BJ (cell line): ENCODE measurements around the gene ARHGEF4. TPM values are rescaled to one million over a fixed set of nuclear protein-coding genes. Genes with fewer than 3 reads are reported as not detected.
"Not testable (repeated sequence)": the region's sequence is repeated elsewhere in the genome, so short reads cannot be mapped to it uniquely, and the experiment has no call there.

Experiments used
- CTCF ChIA-PET: fragments of 350-600 bp; formaldehyde crosslinking; extraction: SDS; loops from one replicate; lab custom pipeline; 2021; ENCODE audit warnings: antibody characterized with exemption, inconsistent platforms; lab: Yijun Ruan, JAX
- POLR2A ChIA-PET: fragments of 300-600 bp; sonication (Branson Sonifier 250); formaldehyde crosslinking; extraction: SDS; loops from one replicate; lab custom pipeline; 2021; ENCODE audit warnings: antibody characterized with exemption; lab: Charles Lee
- DNase-seq: peaks from one replicate; pipeline ENCODE4 v3.0.0-alpha.2; 2011; ENCODE audit warnings: low read depth
- H3K27me3 ChIP-seq: 2 replicates; pipeline ENCODE4 v1.6.0; 2011; ENCODE audit warnings: low read length; ENCODE audit not compliant: control insufficient read depth, insufficient read depth
- H3K36me3 ChIP-seq: 2 replicates; pipeline ENCODE4 v1.5.1; 2011; ENCODE audit warnings: low read length; ENCODE audit not compliant: control insufficient read depth, insufficient read depth
- H3K4me3 ChIP-seq: 2 replicates; pipeline ENCODE4 v1.5.1; 2011; ENCODE audit warnings: low read depth, mild to moderate bottlenecking, control low read depth, low read length
- CTCF ChIP-seq: IDR thresholded peaks from 2 replicates; pipeline ENCODE4 v1.5.1; 2011; ENCODE audit warnings: low read depth, mild to moderate bottlenecking, control low read depth, inconsistent platforms, low read length, moderate library complexity; ENCODE audit not compliant: insufficient read depth
- polyA plus RNA-seq: library from polyadenylated mRNA; depleted of rRNA; stranded (reverse); fragments of >200 nt; gene quantifications from 2 replicates; pipeline ENCODE4 v1.2.3, GENCODE V29; 2011

Gene ARHGEF4
- polyA plus RNA-seq, 1 experiment: 15.1 TPM

- no peak for DNase-seq
- Histone ChIP-seq H3K4me3 (no peak overlapping the region), H3K36me3 (no peaks in the 10 kb centered on the region), H3K27me3 (no peaks in the 10 kb centered on the region)
- ChIA-PET CTCF (interaction anchor here (0.9 kb wide), 1 partner anchor 114 kb away, joined by 3 read pairs; no protein-coding TSS in a partner anchor), POLR2A (no interaction called here)
- no peak for TF ChIP-seq CTCF
Measured at GRCh38 chr2:130987519-130988425, 151.1 kb downstream of the ARHGEF4 start.

- H3K36me3 ChIP-seq, CTCF ChIA-PET, H3K27me3 ChIP-seq, DNase-seq, POLR2A ChIA-PET, H3K4me3 ChIP-seq: not testable (repeated sequence)
Measured at GRCh38 chr2:130991446-130991845, 154.7 kb downstream of the ARHGEF4 start.

- H3K27me3 ChIP-seq, POLR2A ChIA-PET, H3K36me3 ChIP-seq, H3K4me3 ChIP-seq, DNase-seq: not testable (repeated sequence)
- CTCF ChIA-PET: interaction anchor here (0.5 kb wide), 1 partner anchor 18 kb away, joined by 3 read pairs; no protein-coding TSS in a partner anchor
Measured at GRCh38 chr2:130992003-130992402, 155.3 kb downstream of the ARHGEF4 start.

- H3K36me3 ChIP-seq: no peaks in the 10 kb centered on the region
- no peak for DNase-seq
- ChIA-PET POLR2A (no interaction called here), CTCF (no interaction called here)
- H3K4me3 ChIP-seq: no peak overlapping the region
- TF ChIP-seq CTCF: no peak
- H3K27me3 ChIP-seq: no peaks in the 10 kb centered on the region
Measured at GRCh38 chr2:130996691-130997090, 160.0 kb downstream of the ARHGEF4 start.

- Histone ChIP-seq H3K36me3 (no peaks in the 10 kb centered on the region), H3K27me3 (no peaks in the 10 kb centered on the region), H3K4me3 (no peak overlapping the region)
- ChIA-PET CTCF (no interaction called here), POLR2A (no interaction called here)
- DNase-seq: no peak
- TF ChIP-seq CTCF: no peak
Measured at GRCh38 chr2:130997198-130997597, 160.5 kb downstream of the ARHGEF4 start.

- DNase-seq: no peak
- Histone ChIP-seq H3K36me3 (no peaks in the 10 kb centered on the region), H3K27me3 (no peaks in the 10 kb centered on the region), H3K4me3 (no peak overlapping the region)
- ChIA-PET CTCF (no interaction called here), POLR2A (no interaction called here)
- TF ChIP-seq CTCF: no peak
Measured at GRCh38 chr2:130998561-130998960, 161.8 kb downstream of the ARHGEF4 start.
